Tibial artery (tissue), 4 donors: Measurements from ENCODE around the gene TEKT5.

Experiments
- DNase-seq, 2 donors: peaks; one replicate each; pipeline ENCODE4 v3.0.0-alpha.2; 2019
- H3K27ac ChIP-seq, 2 donors: fragments of 200-600 bp; sonication (generic) in 1 of 2; 1 replicate in 1 of 2; 2 replicates in 1 of 2; pipeline ENCODE4 v1.5.1; 2018 to 2019; ENCODE audit warnings: mild to moderate bottlenecking in 1 of 2
- H3K27me3 ChIP-seq, 2 donors: fragments of 200-600 bp; sonication (generic) in 1 of 2; one replicate each; pipeline versions ENCODE4 v1.5.1 to v1.6.0; 2016 to 2019
- H3K36me3 ChIP-seq, 3 donors: fragments of 200-600 bp; sonication (generic) in 2 of 3; one replicate each; pipeline ENCODE4 v1.5.1; 2016 to 2019; ENCODE audit warnings: mild to moderate bottlenecking in 2 of 3
- H3K4me1 ChIP-seq, 4 donors: fragments of 200-600 bp; sonication (generic) in 2 of 4; 1 replicate in 3 of 4; 2 replicates in 1 of 4; pipeline ENCODE4 v1.5.1; 2016 to 2019
- H3K4me3 ChIP-seq, 2 donors: fragments of 200-600 bp; sonication (generic) in 1 of 2; 1 replicate in 1 of 2; 2 replicates in 1 of 2; pipeline ENCODE4 v1.5.1; 2018 to 2019; ENCODE audit warnings: mild to moderate bottlenecking in 2 of 2
- H3K9me3 ChIP-seq, 3 donors: fragments of 200-600 bp; sonication (generic) in 1 of 3; one replicate each; pipeline ENCODE4 v1.5.1; 2016 to 2019
- intact Hi-C: fragments of 100-400 bp; cut with DNase I; formaldehyde crosslinking; loops from one replicate; pipeline ENCODE4 v1.15.0; 2023; ENCODE audit warnings: low total_unique reads
- TF ChIP-seq, protein P1 (sequence below), 2 experiments: fragments of 200-600 bp in 1 of 2; fragments of 450-650 bp in 1 of 2; IDR thresholded peaks; one replicate each; pipeline ENCODE4 v1.5.1; 2017 to 2019; ENCODE audit warnings: antibody characterized with exemption in 2 of 2, mild to moderate bottlenecking in 1 of 2, moderate library complexity in 1 of 2

The TEKT5 gene

DNA sequence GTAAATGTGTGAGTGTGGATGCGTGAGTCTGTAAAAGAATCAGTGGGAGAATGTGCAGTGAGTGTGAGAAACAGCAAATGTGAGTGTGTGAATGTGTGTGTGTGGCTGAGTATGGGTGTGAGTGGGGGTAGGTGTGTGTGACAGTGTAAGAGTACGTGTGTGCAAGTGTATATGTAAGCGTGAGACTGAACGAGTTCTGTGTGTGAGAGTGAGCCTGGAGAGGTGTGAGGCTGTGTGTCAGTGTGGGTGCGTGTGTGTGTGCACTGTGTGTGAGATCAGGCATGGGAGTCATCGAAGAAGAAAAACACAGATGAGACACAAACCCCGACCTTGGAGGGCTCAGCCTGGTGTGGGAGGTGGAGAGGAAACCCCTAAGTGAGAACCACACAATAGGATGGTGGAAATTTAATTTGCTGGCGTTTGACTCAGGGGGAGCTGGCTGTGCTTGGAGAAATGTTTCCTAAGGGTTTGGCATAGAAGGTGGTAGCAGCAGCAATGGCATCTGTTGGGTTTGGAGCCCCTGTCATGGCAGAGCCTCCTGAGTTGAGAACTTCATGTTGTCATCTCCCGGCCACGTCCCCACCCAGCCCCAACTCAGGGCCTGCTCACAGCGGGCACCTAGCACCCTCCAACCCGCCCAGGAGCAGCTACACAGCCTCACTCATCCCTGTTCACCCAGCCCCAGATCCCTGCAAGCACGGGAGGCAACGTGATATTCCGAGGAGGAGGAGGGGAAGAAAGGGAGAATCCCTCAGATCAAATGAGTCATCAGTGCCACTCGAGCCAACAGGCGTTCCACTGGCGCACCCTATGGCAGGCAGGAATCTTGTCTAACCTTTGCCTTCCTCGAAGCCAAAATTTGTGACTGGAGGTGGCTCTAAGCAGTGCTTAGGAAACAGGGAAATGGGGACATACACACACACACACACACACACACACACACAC, 34.6 kb upstream of the TEKT5 start:
- H3K27ac ChIP-seq: no peak overlapping the region
- H3K9me3 ChIP-seq: no peaks in the 10 kb centered on the region
- H3K27me3 ChIP-seq: peaks cover 0 to 9% of the 10 kb centered on the region in 2 donors
- no peaks in the 10 kb centered on the region for H3K36me3 ChIP-seq
- intact Hi-C loops: loop anchor here (5.0 to 10.0 kb wide), 2 partner anchors 127 to 475 kb away; no protein-coding TSS in a partner anchor
- no peaks in the 10 kb centered on the region for H3K4me1 ChIP-seq
- DNase-seq: no peak
- no peak overlapping the region for H3K4me3 ChIP-seq
- TF ChIP-seq, protein P1, sequence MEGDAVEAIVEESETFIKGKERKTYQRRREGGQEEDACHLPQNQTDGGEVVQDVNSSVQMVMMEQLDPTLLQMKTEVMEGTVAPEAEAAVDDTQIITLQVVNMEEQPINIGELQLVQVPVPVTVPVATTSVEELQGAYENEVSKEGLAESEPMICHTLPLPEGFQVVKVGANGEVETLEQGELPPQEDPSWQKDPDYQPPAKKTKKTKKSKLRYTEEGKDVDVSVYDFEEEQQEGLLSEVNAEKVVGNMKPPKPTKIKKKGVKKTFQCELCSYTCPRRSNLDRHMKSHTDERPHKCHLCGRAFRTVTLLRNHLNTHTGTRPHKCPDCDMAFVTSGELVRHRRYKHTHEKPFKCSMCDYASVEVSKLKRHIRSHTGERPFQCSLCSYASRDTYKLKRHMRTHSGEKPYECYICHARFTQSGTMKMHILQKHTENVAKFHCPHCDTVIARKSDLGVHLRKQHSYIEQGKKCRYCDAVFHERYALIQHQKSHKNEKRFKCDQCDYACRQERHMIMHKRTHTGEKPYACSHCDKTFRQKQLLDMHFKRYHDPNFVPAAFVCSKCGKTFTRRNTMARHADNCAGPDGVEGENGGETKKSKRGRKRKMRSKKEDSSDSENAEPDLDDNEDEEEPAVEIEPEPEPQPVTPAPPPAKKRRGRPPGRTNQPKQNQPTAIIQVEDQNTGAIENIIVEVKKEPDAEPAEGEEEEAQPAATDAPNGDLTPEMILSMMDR (IDR thresholded peaks at IDR 0.05): no peak

- intact Hi-C loops: no loop called here
- no peak for DNase-seq
- H3K4me1 ChIP-seq: no peaks in the 10 kb centered on the region
- peaks cover 0 to 9% of the 10 kb centered on the region in 2 donors for H3K27me3 ChIP-seq
- no peak overlapping the region for H3K27ac ChIP-seq
- H3K36me3 ChIP-seq: no peaks in the 10 kb centered on the region
- H3K9me3 ChIP-seq: no peaks in the 10 kb centered on the region
- no peak overlapping the region for H3K4me3 ChIP-seq
- TF ChIP-seq, protein P1 (IDR thresholded peaks at IDR 0.05): no peak
Observed at GRCh38 chr16:10728003-10728887, 33.5 kb upstream of the TEKT5 start.

GRCh38 chr16:10708969-10709368, 14.2 kb upstream of the TEKT5 start:
- H3K27me3 ChIP-seq: peaks cover 0 to 15% of the 10 kb centered on the region in 2 donors
- no peak for DNase-seq
- no peak overlapping the region for H3K27ac ChIP-seq
- no peak overlapping the region for H3K4me3 ChIP-seq
- H3K9me3 ChIP-seq: no peaks in the 10 kb centered on the region
- TF ChIP-seq, protein P1 (IDR thresholded peaks at IDR 0.05): no peak
- intact Hi-C loops: no loop called here
- no peaks in the 10 kb centered on the region for H3K36me3 ChIP-seq
- H3K4me1 ChIP-seq: no peaks in the 10 kb centered on the region

- intact Hi-C loops: no loop called here
- Histone ChIP-seq H3K9me3 (no peaks in the 10 kb centered on the region), H3K4me3 (no peak overlapping the region), H3K27ac (no peak overlapping the region), H3K27me3 (no peaks in the 10 kb centered on the region), H3K4me1 (no peaks in the 10 kb centered on the region), H3K36me3 (no peaks in the 10 kb centered on the region)
- TF ChIP-seq, protein P1 (IDR thresholded peaks at IDR 0.05): no peak
- DNase-seq: no peak
Observed at GRCh38 chr16:10699756-10700155, 5.0 kb upstream of the TEKT5 start.

DNA sequence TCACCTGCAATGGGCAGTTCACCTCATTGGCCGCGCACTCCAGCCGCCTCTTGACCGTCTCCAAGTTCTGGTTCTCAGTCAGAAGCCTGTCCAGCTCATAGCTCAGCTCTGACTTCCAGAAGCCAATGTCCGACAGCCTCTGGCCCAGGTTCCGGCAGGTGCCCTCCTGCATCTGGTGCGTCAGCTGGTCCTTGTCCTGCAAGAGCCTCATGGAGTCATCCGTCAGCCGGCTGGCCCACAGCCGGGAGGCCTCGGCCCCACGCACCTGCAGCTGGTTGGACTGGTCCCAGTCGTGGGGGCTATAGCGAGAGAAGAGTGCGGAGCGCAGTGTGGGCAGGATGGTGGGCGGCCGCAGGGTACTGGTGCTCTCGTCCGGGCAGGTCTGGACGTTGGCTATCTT, 424 bp downstream of the TEKT5 start:
- no peaks in the 10 kb centered on the region for H3K36me3 ChIP-seq
- no peak for DNase-seq
- TF ChIP-seq, protein P1 (IDR thresholded peaks at IDR 0.05): no peak
- H3K4me1 ChIP-seq: no peaks in the 10 kb centered on the region
- H3K27ac ChIP-seq: no peak overlapping the region
- no peaks in the 10 kb centered on the region for H3K9me3 ChIP-seq
- intact Hi-C loops: no loop called here
- H3K27me3 ChIP-seq: peaks cover 0 to 18% of the 10 kb centered on the region in 2 donors
- no peak overlapping the region for H3K4me3 ChIP-seq
